Smooth muscle cell of the coronary artery (primary cell): Measurements from ENCODE around the gene RAPGEF3. TPM values are rescaled to one million over a fixed set of nuclear protein-coding genes. Genes with fewer than 3 reads are reported as not detected.

Experiments
- total RNA-seq: library from RNA; depleted of rRNA; stranded (reverse); fragments of >200 nt; gene quantifications from 2 replicates; pipeline ENCODE4 v1.2.3, GENCODE V29; 2014; ENCODE audit warnings: low replicate concordance

The RAPGEF3 gene, protein sequence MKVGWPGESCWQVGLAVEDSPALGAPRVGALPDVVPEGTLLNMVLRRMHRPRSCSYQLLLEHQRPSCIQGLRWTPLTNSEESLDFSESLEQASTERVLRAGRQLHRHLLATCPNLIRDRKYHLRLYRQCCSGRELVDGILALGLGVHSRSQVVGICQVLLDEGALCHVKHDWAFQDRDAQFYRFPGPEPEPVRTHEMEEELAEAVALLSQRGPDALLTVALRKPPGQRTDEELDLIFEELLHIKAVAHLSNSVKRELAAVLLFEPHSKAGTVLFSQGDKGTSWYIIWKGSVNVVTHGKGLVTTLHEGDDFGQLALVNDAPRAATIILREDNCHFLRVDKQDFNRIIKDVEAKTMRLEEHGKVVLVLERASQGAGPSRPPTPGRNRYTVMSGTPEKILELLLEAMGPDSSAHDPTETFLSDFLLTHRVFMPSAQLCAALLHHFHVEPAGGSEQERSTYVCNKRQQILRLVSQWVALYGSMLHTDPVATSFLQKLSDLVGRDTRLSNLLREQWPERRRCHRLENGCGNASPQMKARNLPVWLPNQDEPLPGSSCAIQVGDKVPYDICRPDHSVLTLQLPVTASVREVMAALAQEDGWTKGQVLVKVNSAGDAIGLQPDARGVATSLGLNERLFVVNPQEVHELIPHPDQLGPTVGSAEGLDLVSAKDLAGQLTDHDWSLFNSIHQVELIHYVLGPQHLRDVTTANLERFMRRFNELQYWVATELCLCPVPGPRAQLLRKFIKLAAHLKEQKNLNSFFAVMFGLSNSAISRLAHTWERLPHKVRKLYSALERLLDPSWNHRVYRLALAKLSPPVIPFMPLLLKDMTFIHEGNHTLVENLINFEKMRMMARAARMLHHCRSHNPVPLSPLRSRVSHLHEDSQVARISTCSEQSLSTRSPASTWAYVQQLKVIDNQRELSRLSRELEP
- 3.3 and 4.1 TPM in 2 replicates for total RNA-seq

DNA sequence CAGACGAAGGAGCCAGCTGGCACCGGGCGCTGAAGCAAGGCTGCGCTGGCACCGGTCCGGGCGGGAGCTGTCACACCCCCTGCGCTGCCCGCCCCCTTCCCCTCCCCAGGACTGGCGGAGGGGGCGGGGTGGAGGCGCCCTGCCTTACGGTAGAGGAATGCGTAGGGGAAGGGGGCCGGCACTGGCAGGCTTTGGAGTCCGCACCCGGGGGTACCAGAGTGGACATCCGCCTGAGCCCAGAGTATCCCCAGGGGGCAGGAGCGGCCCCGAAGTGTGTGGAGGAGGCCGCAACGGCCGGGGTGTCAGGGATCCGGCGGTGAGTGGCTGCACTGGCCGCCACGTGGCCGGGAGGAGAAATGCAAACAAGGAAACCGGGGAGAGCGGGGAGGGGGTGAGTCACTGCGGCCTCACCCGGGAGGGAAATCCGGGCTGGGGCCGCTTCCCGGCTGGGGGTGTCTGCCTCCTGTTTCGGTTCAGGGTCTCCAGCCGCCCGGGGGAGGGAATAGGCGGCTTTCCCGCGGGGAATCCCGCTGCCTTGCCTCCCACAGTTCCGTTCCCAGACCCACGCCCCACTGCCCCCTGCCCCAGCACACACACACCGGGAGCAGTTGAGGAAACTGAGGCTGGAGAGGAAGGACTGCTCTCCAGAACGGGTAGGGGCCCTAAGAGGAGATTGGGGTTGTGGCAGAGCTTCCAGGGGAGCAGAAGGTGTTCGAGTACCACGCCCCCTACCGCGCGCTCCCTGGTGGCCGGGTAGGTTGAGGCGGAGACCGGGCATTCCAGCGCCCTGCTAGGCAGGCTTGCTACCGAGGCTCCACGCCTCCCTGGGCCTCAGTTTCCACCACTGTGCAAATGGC, at the start of gene RAPGEF3:
RAPGEF3 (minus strand) TSS at position 47 of the 857 bp plus-strand sequence. CDS start 324 bp downstream, outside the sequence.

DNA sequence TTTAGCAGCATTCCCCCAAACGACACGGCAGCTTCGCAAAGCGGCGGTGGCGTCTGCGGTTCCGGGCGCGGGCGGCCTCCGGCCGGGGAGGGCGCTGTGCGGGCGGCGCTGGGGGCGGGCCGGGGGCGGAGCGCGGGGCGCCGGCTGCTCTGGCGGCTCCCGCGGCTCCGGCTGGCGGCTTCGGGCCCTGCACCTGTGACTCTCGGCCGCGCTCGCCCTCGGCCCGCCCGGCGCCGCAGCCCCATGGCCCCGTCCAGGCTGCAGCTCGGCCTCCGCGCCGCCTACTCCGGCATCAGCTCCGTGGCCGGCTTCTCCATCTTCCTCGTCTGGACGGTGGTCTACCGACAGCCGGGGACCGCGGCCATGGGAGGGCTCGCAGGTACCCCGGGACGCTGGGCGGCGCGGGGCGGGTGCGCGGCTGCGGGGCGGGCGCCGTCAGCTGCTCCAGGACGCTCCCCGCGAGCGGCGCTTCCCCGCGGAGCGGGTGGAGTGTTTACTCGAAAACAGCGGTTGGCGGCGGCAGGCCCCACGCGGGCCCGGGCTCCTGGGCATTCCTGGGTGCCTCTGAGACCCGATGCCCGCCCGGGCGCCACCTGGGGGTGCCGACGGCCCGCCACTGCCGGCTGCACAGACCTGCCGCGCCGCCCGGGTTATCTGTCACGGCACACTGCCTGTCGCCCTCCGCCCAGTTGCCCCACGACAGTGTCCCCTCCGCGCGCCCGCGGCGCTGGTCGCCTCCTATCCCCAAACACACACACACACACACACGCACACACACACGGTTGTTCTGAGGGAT, 14.6 kb upstream of the RAPGEF3 start, which contains the start of gene SLC48A1:
SLC48A1 (plus strand) TSS at position 177 of the 796 bp plus-strand sequence; CDS start at position 244, 67 bp downstream.

DNA sequence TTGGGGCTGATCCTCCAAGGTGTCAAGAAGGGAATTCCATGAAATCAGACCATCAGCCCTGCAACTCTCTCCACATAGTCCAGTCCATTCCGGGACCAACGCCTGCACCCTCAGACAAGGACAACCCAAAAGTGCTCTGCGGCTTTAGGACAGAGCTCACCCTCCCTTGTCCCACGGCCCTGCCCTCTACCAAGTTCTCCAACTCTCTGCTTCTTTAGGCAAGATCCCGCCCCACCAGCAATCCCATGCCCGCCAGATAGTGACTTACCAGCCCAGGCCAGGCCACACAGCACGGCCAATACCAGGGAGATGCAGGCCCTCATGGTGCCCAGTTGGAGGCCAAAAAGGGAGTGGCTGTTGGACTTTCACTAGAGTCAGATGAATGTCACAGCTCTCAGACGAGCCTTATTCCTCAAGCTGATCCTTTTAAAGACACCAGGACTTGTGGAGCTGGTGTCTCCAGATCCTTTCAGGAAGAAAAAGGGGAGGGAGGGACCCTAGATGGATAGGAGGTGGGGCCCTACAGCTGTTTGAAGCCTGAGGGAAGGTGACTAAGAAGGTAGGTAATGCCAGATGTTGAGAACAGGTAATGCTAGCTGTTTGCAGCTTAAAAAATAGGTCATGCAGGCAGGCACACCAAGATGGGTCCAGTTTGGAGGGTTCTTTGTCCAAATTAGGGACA, 33.4 kb downstream of the RAPGEF3 start, which contains the start of gene ENDOU:
ENDOU (minus strand) TSS at position 400 of the 682 bp plus-strand sequence; CDS start at position 323, 77 bp downstream.

DNA sequence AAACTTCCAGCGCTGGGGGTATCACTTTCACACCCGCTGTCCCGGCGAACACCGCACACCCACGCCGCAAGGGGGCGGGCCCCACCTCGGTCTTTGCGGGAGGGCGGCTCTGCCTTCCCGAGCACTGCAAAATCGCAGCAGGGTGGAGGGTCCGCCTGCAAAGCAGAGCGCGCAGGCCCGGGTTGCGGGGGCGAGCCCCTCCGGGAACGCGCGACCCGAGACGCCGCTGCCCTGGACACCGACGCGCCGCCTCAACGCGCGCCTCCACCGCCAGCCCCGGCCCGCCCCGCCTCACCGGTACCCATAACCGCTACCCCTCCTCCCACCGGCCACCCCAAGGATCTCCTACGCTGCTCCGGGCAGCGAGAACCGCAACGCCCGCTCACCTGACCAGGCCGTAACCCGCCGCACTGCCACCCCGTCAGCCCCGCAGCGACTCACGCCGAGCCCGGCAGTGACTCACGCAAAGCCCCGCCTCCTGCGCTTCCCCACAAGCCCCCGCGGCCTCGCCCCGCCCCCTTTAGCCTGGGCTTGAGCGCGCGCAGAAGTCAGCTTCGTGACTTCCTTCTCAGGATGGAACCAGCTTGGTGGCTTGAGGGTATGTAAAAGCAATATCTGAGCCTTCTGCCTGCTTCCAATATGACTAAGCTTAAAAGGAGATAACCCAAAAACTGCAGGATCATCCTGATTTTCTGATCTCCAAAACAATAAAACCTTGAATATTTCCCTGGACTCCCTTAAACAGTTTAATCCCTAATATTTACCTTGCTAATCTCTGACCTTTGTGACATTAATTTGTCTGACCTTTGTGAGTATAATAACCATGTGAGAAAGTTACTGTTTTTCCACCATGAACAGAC, 52.9 kb downstream of the RAPGEF3 start, which contains the start of gene RPAP3:
RPAP3 (minus strand) TSS at position 465 of the 860 bp plus-strand sequence. CDS start 3,190 bp downstream, outside the sequence.

Other genes with a start within 250 kb of the RAPGEF3 start
- gene RPAP3, start 52.9 kb downstream of the RAPGEF3 start, total RNA-seq = 3.7 and 11.4 TPM in 2 replicates
- gene ENDOU, start 33.4 kb downstream of the RAPGEF3 start, total RNA-seq = 0.15 TPM in 1 of 2 replicates, not detected in the other
- 9.5 and 10.8 TPM in 2 replicates for gene SLC48A1, start 14.4 kb upstream of the RAPGEF3 start, total RNA-seq
- gene HDAC7, start 61.0 kb upstream of the RAPGEF3 start, total RNA-seq = 19.9 and 30.4 TPM in 2 replicates
- gene VDR, start 146.1 kb upstream of the RAPGEF3 start, total RNA-seq = 4.2 and 15.8 TPM in 2 replicates
- gene TMEM106C, start 204.7 kb upstream of the RAPGEF3 start, total RNA-seq = 38.6 and 110 TPM in 2 replicates
- not detected in 2 replicates for gene COL2A1, start 245.6 kb upstream of the RAPGEF3 start, total RNA-seq